Measurements from ENCODE around the gene AUTS2.

AUTS2 gene

DNA sequence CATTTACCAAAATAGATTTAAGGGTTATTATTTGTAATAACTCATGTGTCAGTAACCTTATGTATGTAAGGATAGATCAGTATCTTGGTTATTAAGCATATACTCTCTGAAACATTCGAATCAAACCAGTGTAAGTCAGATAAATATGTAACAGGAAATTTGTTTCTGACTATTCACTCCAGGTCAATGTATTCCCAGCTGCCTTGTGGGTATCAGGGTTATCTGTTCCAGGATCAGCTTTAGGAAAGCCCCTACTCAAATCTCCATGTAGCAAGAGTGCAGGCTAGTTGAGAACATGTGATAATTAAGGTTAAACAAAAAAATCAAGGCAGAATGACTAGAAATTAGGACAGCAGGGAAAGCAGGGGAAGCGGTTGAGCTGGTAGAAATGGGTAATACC is 201.7 kb downstream of the AUTS2 start:
- no peak for DNase-seq

GRCh38 chr7:69800495-69800894 is 202.2 kb downstream of the AUTS2 start:
- peak; percentile 3 for DNase-seq

- no peak for DNase-seq
Observed at GRCh38 chr7:69801729-69802682, 203.7 kb downstream of the AUTS2 start.

DNA sequence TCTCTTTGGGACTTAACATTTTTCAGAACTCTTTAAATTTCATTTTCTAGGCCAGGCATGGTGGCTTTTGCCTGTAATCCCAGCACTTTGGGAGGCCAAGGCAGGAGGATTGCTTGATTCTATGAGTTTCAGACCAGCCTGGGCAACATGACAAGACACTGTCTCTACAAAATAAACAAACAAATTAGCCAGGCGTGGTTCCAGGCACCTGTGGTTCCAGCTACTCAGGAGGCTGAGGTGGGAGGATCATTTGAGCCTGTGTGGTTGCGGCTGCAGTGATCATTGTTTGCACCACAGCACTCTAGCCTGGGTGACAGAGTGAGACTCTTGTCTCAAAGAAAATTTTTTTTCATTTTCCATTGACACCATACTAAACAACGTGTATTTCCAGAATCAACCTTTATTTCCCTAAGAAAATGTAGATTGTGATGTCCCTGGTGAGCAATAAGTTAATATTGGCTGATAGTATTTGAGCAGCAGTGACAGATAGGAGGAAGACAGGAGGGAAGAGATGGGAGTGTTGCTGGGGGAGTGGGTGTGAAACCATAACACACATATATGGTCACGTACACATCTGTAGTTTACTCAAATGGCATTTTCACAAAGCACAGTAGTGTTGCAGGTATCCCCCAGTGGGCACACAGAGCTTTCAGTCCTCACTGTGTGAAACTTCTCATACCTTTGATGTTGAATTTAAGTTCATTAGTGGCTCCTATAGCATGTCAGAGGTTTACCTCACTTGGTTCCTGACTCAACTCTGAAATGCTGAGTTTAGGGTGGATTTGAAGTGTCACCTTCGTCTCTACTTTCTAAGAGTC is 205.6 kb downstream of the AUTS2 start:
- no peak for DNase-seq

GRCh38 chr7:69804962-69805361 is 206.7 kb downstream of the AUTS2 start:
- DNase-seq, result no peak

GRCh38 chr7:69808391-69808790 is 210.1 kb downstream of the AUTS2 start:
- no peak for DNase-seq

DNA sequence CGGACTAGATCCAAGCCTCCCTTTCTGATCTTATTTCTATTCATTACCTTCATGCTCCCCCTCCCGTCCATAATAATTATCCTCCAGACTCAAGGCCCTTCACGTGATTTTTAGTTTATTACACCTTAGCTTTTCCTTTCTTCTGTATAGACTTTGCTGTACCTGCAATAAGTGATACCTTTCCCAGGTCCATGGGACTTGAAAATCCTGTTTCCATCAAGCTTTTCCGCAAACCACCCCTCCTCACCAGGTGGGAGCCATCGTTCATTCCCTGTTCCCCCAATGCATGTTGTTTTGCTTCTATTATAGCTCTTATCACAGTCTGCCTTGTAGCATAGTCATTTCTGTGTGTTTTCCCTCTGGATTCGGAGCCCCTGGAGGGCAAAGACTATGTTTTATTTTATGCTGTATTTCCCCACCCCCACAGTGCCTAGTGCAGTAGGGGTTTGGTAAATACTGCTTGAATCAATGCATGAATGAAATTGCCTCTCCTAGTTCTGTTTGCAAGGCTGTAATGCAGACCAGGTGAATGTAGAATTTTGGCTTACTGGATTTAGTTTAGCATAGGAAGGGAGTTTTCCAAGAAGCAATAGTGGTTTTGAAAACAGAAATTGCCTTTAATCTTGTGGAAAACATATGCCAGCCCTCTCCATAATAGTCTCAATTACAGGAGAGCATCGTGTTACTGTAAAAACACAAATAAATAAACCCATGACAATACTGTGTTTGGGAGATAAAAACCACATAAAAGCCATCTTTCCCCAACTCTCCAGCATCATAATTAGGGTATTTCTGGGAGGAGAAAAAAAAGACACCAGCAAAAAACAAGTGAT is 213.4 kb downstream of the AUTS2 start:
- no peak for DNase-seq

- DNase-seq, result no peak
Observed at GRCh38 chr7:69812756-69813155, 214.5 kb downstream of the AUTS2 start.

DNA sequence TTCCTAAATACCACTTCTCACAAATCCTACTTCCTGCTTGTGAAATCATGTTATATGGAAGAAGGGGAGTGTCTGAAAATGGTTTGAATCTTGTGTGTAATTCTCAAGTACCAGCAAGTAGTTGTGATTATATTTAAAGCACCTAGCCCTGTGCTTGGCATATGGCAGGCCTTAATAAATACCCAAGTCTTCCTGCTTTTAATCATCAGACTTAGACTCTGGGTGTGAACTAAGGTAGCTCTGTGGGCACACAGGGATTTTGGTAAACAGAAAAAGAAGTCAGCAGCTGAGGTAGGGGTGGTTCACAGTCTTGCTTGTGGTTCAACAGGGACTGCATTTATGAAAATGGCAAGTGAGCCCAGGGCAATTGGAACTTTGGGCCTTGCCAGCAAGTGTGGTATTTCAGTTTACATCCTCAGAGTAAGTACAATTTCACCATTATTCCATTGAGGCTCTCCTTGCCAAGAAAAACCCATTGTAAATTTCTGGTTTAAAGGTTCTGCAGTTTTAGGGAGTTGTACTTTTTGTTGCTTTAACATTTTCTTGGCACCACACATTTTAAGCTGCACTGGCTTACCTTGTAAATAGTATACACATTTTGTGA is 215.5 kb downstream of the AUTS2 start:
- no peak for DNase-seq

- DNase-seq, result no peak
Observed at GRCh38 chr7:69814421-69814962, 216.2 kb downstream of the AUTS2 start.

- no peak for DNase-seq
Observed at GRCh38 chr7:69816501-69816900, 218.2 kb downstream of the AUTS2 start.

GRCh38 chr7:69817121-69817520 is 218.8 kb downstream of the AUTS2 start:
- DNase-seq, result no peak

DNA sequence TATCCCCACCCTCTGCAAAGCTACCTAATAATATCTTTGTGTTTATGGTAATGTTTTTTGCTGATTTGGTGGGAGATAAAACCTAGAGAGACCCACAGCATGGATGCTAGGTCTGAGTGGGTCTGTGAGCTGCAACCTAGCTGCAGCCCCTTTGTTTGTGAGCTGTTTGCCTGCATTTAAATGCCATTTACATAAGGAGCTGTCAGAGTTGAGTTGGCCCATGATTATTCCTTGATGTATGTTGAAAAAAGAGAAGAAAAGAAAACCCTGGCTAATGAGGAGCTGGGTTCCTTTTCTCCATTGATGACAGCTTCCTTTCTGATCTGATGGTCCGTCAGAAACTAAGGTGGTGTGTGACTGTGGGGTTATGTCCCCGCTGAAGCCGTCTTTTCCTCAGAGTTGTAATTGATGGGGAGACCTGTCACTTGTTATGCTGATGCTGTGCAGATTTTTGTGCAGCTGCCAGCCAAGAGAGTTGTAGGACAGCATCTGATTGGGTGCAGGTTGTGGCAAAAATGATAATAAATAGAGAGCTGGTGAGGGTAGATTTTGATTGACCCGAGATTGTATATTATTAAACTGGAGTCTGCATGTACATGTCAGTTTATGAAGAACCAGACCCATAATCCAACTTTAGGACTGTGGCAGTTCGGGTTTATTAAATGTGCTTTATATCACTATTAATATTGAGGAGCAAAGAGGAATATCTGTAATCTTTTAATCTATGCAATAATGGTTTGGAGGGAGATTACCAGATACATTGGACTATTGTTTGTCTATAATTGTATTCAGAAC is 219.8 kb downstream of the AUTS2 start:
- no peak for DNase-seq

DNA sequence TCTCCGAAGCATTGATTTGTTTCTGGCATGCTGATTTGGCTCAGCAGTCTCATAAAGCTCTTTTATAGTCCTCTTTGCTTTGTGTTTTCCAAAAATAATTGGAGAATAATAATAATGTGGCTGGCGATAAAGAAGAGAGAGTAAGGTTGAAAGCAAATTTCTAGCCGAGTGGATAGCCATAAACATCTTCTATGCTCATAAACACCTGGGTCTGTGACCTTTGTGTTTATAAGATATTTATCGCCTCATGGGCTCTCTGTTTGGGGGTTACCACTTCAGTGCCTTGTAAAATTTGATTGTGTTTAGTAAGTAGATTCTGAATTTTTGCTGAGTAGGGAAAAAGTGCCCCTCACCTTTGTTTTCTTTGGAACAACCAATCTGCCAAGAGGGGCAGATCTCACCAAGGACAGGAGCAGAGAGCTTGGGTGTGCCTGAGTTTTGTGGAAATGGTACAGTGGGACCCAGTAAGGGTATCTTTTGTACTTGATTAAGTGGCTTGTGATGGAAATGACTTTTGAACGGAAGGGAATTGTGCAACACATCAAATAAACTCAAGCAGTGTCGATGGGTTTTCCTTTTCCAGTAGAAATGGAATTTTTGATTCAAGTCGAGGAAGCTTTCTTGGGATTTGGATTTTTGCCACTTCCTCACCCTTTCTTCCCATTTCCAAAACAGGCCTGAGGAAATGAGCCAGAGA is 220.5 kb downstream of the AUTS2 start:
- DNase-seq, result no peak

GRCh38 chr7:69819333-69819705 is 221.0 kb downstream of the AUTS2 start:
- no peak for DNase-seq

- DNase-seq, result no peak
Observed at GRCh38 chr7:69820479-69821192, 222.4 kb downstream of the AUTS2 start.

- no peak for DNase-seq
Observed at GRCh38 chr7:69822386-69822785, 224.1 kb downstream of the AUTS2 start.

- no peak for DNase-seq
Observed at GRCh38 chr7:69823151-69823744, 225.0 kb downstream of the AUTS2 start.

GRCh38 chr7:69825113-69825972 is 227.1 kb downstream of the AUTS2 start:
- DNase-seq, result no peak

All from suppressor macrophage treated with lipopolysaccharide for 4 hours (primary cell).